ACC112 (cell line): Measurements from ENCODE around the gene CDKN2C.

Source experiments
- H2AFZ ChIP-seq: fragments of 200-600 bp; sonication (generic); one replicate; pipeline ENCODE4 v1.6.0; 2017; ENCODE audit warnings: antibody characterized with exemption, low read length; ENCODE audit not compliant: unreplicated experiment
- H3K27ac ChIP-seq: fragments of 200-600 bp; sonication (generic); 2 replicates; pipeline ENCODE4 v1.5.1; 2014; ENCODE audit warnings: low read depth, mild to moderate bottlenecking, antibody characterized with exemption, low read length, moderate library complexity
- H3K27me3 ChIP-seq: fragments of 200-600 bp; sonication (generic); 2 replicates; pipeline ENCODE4 v1.6.1; 2014; ENCODE audit warnings: mild to moderate bottlenecking, antibody characterized with exemption, low read length, moderate library complexity, mixed read lengths; ENCODE audit not compliant: insufficient read depth
- H3K36me3 ChIP-seq: fragments of 200-600 bp; sonication (generic); 2 replicates; pipeline ENCODE4 v1.6.1; 2016; ENCODE audit warnings: mild to moderate bottlenecking, antibody characterized with exemption, low read length, moderate library complexity, mixed read lengths; ENCODE audit not compliant: insufficient read depth
- H3K4me1 ChIP-seq: fragments of 200-600 bp; sonication (generic); one replicate; pipeline ENCODE4 v1.6.1; 2016; ENCODE audit warnings: low read length, mixed read lengths; ENCODE audit not compliant: insufficient read depth, unreplicated experiment, control insufficient read depth
- H3K4me3 ChIP-seq: fragments of 200-600 bp; sonication (generic); 2 replicates; pipeline ENCODE4 v1.5.1; 2014; ENCODE audit warnings: mild to moderate bottlenecking, low read depth, low read length
- H3K79me2 ChIP-seq: fragments of 200-600 bp; sonication (generic); one replicate; pipeline ENCODE4 v1.6.0; 2016; ENCODE audit warnings: low read length; ENCODE audit not compliant: control insufficient read depth, unreplicated experiment, insufficient read depth

CDKN2C gene

DNA sequence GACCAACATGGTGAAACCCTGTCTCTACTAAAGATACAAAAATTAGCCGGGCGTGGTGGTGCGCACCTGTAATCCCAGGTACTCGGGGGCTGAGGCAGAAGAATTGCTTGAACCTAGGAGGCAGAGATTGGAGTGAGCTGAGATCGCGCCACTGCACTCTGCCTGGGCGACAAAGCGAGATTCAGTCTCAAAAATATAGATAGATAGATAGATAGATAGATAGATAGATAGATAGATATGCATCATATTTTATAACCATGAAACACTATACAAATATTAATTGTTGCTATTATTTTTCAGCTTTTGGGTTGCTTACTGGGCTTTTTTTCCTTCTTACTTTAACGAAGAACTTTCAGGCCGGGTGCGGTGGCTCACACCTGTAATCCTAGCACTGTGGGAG, 5.2 kb upstream of the CDKN2C start:
- Histone ChIP-seq H2AFZ (no peak overlapping the region), H3K27ac (no peak overlapping the region), H3K79me2 (peaks cover 13% of the 10 kb centered on the region), H3K27me3 (no peaks in the 10 kb centered on the region), H3K4me1 (peaks cover 5% of the 10 kb centered on the region), H3K36me3 (no peaks in the 10 kb centered on the region), H3K4me3 (no peak overlapping the region)

DNA sequence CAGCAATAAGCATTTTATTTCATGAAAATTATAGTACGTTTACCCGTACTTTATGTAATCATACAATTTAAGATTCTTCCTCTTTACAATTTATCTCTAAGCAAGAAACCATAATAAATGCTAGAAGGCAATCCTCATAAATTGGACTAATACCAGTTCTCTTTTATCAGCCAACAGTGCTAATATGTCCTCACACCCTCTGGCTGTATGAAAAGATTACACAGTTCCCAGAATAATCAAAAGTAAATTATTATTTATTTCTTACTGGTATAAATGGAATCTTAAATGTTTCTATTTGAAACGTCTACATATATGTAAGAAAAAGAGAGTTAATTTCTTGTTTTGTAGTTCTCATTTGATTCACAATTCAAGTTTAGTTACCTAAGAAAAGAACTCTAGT, 3.1 kb upstream of the CDKN2C start:
- Histone ChIP-seq H3K79me2 (peaks cover 34% of the 10 kb centered on the region), H3K4me1 (peaks cover 5% of the 10 kb centered on the region), H3K36me3 (no peaks in the 10 kb centered on the region), H3K27me3 (no peaks in the 10 kb centered on the region), H2AFZ (peak overlapping the region; percentile 78), H3K4me3 (peak overlapping the region; percentile 88), H3K27ac (peak overlapping the region; percentile 92)

DNA sequence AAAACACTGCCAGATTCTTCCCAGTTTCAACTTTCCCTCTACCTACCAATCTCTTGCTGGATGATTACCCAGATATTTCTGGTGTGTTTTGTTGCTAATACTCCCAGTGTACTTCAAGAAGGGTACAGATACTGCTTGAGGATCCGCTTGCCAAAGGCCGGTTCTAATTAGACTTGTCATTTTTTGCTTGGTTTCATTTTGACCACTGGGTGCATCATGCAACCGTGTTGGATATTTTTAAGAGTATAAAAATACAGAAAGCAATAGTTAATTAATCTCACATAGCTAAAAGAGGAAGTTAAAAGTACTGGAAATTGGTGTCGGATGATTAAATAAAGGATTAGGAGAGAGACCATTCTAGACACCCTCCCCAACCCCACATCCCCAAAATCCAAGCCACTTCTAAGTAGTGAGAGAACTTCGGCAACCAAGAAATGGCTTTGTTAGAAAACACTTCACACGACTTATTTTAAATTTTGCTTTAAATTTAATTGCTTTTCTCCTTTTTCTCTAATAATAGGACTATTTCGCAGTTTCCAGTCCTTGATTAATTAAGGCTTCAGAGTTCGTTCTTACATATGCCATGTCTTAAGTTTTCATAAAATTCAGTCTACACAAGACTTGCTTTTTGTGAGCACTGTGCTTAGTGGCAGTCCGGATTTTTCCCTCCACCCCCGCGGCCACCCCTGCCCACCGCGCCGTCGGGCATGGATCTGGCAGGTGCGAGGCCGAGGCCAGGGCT, 2.5 kb upstream of the CDKN2C start:
- Histone ChIP-seq H3K27me3 (no peaks in the 10 kb centered on the region), H3K79me2 (peaks cover 37% of the 10 kb centered on the region), H2AFZ (peak overlapping the region; percentile 78), H3K36me3 (no peaks in the 10 kb centered on the region), H3K27ac (peak overlapping the region; percentile 92), H3K4me3 (peak overlapping the region; percentile 88), H3K4me1 (peaks cover 6% of the 10 kb centered on the region)

DNA sequence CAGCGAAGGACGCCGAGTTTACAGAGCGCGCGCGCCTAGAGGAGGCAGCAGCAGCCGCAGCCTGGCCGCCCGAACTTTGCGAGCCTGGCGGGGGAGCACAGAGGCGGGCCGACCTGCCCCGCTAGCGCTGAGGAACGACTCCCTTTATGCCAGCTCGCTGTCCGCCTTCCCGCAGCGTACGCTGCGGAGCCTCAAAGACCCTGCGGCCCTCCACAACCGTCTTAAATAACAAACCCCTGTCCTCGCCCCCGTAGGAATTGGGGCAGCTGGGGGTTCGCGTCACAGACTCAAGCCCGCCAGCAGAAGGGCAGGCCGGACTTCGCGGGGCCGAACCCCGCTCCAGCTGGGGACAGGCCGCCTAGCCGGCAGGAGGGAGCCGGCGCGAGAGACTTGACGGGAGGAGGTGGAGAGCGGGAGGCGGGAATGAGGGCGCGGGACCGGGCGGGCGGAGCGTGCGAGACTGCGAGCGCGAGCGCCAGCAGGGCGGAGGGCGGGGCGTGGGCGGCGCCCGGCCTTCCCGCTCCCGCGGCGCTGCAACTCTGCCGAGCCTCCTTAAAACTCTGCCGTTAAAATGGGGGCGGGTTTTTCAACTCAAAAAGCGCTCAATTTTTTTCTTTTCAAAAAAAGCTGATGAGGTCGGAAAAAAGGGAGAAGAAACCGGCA, 1.8 kb upstream of the CDKN2C start:
- H3K36me3 ChIP-seq, result no peaks in the 10 kb centered on the region
- peaks cover 10% of the 10 kb centered on the region for H3K4me1 ChIP-seq
- no peaks in the 10 kb centered on the region for H3K27me3 ChIP-seq
- peak overlapping the region; percentile 92 for H3K27ac ChIP-seq
- peak overlapping the region; percentile 100 for H2AFZ ChIP-seq
- H3K4me3 ChIP-seq, result peak overlapping the region; percentile 88
- H3K79me2 ChIP-seq, result peaks cover 44% of the 10 kb centered on the region

DNA sequence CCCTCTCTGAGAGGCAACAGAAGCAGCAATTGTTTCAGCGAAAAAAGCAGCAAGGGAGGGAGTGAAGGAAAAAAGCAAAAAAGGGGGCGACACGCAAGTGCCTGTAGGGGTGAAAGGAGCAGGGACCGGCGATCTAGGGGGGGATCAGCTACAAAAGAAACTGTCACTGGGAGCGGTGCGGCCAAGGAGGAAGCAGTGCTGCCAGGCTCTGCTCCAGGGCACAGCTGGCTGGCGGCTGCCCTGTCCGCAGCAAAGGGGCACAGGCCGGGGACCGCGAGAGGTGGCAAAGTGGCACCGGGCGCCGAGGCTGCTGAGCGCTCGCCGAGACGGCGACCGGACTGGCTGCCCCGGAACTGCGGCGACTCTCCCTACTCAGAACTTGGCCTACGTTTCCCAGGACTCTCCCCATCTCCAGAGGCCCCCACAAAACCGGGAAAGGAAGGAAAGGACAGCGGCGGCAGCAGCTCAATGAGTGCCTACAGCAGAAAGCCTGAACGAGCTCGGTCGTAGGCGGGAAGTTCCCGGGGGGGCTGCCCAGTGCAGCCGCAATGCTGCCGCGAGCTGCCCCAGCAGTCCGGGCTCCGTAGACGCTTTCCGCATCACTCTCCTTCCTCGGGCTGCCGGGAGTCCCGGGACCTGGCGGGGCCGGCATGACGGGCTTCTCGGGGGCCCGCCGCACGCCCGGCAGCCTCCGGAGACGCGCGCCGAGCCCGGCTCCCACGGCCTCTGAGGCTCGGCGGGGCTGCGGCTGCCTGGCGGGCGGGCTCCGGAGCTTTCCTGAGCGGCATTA, 1.0 kb upstream of the CDKN2C start:
- Histone ChIP-seq H3K36me3 (no peaks in the 10 kb centered on the region), H3K4me1 (peaks cover 10% of the 10 kb centered on the region), H2AFZ (peak overlapping the region; percentile 100), H3K27me3 (no peaks in the 10 kb centered on the region), H3K79me2 (peaks cover 49% of the 10 kb centered on the region), H3K4me3 (peak overlapping the region; percentile 88), H3K27ac (peak overlapping the region; percentile 92)

DNA sequence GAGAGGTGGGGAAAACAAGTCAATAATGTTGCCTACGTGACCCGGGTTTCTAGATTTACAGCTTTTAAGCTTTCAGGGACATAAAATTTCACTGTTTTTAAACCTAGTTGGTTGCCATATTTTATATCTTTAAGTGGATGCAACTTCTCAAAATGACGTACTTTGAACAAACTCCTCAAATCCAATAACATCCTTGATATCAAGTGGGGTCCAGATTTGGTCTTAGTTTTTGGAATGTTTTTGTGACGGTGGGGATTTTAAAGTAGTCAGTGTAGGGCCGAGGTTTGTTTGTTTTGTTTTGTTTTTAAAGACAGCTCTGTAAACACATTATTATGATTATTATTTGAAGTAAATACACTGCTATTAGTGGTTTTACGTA, 453 bp downstream of the CDKN2C start:
- Histone ChIP-seq H3K79me2 (peaks cover 56% of the 10 kb centered on the region), H3K4me3 (peak overlapping the region; percentile 88), H3K4me1 (peaks cover 10% of the 10 kb centered on the region), H3K27me3 (no peaks in the 10 kb centered on the region), H3K36me3 (no peaks in the 10 kb centered on the region), H3K27ac (peak overlapping the region; percentile 92), H2AFZ (peak overlapping the region; percentile 74)

DNA sequence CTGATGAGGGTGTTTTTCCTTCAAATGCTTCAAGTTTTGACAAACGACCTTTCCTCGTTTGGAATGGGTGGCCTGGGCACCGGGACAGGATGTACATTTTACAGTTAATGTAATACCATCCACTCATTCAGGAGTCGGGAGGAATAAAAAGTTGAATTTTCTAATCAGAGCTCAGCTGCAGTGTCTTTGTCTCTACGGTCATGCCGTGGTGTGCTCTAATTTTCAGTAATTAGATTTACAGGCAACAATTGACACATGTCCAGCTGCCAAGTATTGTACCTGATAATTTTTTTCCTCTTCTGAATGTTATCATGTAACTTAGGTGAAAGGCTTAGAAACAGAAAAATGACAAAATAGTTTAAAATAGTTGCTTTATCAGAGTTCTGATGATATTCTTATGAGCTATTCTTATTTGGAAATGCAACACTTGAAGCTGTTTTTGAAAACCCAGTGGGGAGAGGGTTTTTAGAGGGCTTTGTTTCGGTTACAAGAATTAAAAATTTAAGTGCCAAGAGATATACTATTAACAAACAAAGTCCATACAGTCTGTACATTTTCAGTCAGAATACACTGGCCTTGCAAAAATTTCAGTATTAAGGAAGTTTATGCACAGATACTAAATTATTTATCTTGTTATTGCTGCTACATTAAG, 1.0 kb downstream of the CDKN2C start:
- Histone ChIP-seq H3K27ac (peak overlapping the region; percentile 92), H3K36me3 (no peaks in the 10 kb centered on the region), H3K79me2 (peaks cover 56% of the 10 kb centered on the region), H3K4me1 (peaks cover 10% of the 10 kb centered on the region), H2AFZ (peak overlapping the region; percentile 24), H3K4me3 (peak overlapping the region; percentile 88), H3K27me3 (no peaks in the 10 kb centered on the region)

DNA sequence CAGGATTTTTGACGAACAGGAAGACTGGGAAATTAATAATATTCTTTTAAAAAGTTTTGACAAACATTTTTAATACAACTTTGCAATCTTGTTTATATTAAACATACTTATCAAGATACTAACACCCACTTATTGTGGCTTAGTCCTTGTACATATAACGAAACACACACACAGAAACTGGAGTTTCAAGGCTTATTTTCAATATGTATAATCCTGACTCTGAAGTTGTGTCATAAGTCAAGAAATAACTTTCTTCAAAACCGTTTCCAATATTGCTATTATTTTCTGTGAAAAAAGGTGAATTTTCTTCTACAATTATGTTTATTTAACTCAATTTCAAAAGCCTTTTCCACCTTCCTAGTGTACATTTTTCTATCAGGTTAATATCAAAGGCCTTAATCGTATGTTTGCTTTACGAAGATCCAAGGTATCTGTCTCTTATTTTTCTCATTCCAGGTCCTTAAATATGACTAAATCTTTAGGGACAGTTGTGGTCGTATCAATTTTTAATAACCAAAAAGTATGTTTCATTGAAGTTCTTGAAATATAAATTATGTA, 1.8 kb downstream of the CDKN2C start:
- Histone ChIP-seq H3K4me3 (peak overlapping the region; percentile 88), H3K79me2 (peaks cover 56% of the 10 kb centered on the region), H3K4me1 (peaks cover 6% of the 10 kb centered on the region), H2AFZ (no peak overlapping the region), H3K27ac (no peak overlapping the region), H3K36me3 (no peaks in the 10 kb centered on the region), H3K27me3 (no peaks in the 10 kb centered on the region)

DNA sequence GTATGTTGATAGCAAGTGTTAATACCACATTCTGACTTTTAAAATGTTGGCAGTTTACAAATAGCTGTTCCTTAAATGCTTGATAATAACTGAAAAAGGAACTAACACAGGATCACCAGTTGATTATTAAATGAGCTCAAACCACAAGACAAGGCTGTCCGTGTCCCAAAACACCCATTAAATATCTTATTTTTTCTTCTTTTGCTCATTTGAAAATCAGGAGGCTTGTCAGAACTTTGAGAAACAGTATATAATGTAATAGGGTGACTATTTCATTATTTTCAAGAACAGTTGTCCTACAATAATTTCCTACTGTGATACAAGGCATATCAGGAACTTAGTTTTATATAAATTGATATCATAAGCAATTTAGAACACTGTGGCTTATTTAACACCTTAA, 2.7 kb downstream of the CDKN2C start:
- Histone ChIP-seq H3K27me3 (no peaks in the 10 kb centered on the region), H3K4me1 (peaks cover 6% of the 10 kb centered on the region), H2AFZ (no peak overlapping the region), H3K27ac (no peak overlapping the region), H3K4me3 (peak overlapping the region; percentile 66), H3K79me2 (peaks cover 56% of the 10 kb centered on the region), H3K36me3 (no peaks in the 10 kb centered on the region)

DNA sequence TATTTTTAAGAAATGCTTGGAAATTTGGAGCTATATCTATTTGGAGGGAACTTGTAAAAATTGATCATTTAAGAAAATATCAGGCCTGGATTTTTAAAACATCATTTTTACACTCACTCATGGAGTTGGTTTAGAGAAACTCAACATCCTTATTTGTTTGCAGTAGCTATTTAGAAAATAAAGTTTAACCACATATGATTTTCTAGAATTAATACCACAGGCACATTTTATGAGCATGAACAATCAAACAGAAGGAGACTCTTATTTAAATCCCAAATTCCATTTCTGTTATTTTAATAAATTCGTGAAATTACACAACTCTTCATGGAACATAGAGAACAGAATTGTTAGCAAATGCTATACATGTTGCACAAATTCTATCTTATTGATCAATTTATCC, 3.2 kb downstream of the CDKN2C start:
- Histone ChIP-seq H3K4me1 (peaks cover 6% of the 10 kb centered on the region), H3K27ac (no peak overlapping the region), H2AFZ (no peak overlapping the region), H3K4me3 (peak overlapping the region; percentile 66), H3K79me2 (peaks cover 56% of the 10 kb centered on the region), H3K27me3 (no peaks in the 10 kb centered on the region), H3K36me3 (no peaks in the 10 kb centered on the region)
